NCI-H748 treated with DMSO at 0.1 percent for 48 hours (cell line): ENCODE data around the gene ZNF211.

Source experiments
- DNase-seq: peaks from one replicate; lab custom pipeline; 2025; lab: John Stamatoyannopoulos, UW

ZNF211 gene

GRCh38 chr19:57632987-57633831 is at the start of gene ZNF211:
TSS of gene ZNF211 (plus strand) at chr19:57633168. CDS start at chr19:57633347, 179 bp downstream.
- DNase-seq = peak; percentile 96

DNA sequence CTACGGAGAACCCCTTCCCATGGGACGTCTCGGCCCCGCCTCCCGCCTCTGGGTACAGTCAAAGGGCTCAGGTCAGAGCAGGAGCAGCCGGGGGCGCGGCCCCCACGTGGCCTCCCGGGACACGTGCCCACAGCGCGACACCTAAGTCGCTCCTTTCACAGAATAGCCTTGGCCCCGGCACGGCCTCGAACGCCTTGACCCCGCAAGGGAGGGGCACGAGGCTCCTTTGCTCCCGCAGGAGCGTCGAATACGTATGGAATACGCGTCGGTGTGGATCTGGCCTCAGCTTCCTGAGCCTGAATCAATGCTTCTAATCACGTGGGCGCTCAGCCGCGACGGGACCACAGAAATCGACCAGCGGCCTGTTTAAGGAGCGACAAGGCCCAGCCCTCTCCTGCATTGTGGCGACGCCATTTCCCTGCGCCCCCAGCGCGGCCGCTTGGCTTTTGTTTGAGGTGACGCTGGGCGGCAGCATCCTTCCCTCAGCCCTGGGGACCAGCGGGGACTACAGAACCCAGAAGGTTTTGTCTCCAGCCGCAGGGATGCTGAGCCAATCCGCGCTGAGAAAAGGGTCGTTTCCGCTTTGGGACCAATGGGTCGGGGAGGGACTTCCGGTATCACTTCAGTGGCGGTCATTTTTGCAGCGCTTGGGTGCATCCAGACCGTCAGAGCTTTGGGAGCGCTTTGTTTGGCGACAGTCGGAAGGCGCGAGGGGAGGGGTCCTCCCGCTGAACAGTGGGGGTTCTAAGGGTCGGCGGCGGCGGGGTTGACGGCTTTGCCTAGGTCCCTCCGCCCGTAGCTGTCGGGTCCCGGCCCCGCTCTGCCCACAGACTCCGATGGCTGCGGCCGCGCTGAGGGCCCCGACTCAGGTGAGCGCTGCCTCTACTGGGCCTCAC is 49.2 kb upstream of the ZNF211 start, which contains the start of gene ZIK1:
TSS of gene ZIK1 (plus strand) at position 625 of the 896 bp plus-strand sequence. CDS start at position 837, 212 bp downstream.
- peak; percentile 95 for DNase-seq

DNA sequence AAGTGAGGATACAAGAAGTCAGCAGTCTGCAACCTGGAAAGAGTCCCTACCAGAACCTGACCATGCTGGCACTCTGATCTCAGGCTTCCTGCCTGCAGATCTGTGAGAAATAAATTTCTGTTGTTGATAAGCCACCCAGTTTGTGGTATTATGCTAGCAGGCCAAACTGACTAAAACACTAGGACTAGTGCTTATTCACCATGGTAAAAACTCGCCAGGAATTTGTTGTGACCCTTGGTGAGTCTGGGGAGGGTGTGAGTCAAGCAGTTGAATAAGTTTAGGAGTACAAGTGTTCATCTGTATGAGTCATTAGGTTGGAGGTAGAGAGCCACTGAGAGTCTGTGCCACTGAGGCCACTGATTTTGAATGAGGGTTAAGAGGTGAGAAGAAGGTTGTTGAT is 45.4 kb upstream of the ZNF211 start:
- no peak for DNase-seq

GRCh38 chr19:57599377-57599760 is 33.6 kb upstream of the ZNF211 start:
- DNase-seq = no peak

GRCh38 chr19:57599761-57600383 is 33.1 kb upstream of the ZNF211 start, which contains the start of gene ZNF530:
TSS of gene ZNF530 (plus strand) at chr19:57599885. CDS start at chr19:57604346, 4,461 bp downstream.
- DNase-seq = peak; percentile 81

DNA sequence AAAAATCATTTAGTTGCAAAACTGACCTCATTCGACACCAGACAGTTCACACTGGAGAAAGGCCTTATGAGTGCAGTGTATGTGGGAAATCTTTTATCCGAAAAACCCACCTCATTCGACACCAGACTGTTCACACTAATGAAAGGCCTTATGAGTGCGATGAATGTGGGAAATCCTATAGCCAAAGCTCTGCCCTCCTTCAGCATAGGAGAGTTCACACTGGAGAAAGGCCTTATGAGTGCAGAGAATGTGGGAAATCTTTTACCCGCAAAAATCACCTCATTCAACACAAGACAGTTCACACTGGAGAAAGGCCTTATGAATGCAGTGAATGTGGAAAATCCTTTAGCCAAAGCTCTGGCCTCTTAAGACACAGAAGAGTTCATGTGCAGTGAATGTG is 26.0 kb upstream of the ZNF211 start:
- DNase-seq = no peak

DNA sequence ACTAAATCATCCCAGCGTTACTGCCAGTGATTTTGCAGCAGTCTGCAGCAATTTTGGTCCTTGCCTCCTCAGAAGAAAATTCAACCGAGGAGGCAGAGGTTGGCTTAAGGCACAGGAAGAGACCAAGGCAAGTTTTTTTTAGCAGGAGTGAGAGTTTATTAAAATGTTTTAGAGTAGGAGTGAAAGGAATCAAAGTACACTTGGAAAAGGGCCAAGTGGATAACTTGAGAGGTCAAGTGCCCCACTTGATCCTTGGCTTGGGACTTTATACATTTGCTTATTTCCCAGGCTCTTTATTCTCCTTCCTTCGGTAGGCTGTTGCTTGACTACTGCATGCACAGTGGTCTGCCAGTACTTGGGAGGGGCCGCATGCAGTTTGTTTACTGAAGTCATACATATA is 21.9 kb upstream of the ZNF211 start:
- DNase-seq = no peak

DNA sequence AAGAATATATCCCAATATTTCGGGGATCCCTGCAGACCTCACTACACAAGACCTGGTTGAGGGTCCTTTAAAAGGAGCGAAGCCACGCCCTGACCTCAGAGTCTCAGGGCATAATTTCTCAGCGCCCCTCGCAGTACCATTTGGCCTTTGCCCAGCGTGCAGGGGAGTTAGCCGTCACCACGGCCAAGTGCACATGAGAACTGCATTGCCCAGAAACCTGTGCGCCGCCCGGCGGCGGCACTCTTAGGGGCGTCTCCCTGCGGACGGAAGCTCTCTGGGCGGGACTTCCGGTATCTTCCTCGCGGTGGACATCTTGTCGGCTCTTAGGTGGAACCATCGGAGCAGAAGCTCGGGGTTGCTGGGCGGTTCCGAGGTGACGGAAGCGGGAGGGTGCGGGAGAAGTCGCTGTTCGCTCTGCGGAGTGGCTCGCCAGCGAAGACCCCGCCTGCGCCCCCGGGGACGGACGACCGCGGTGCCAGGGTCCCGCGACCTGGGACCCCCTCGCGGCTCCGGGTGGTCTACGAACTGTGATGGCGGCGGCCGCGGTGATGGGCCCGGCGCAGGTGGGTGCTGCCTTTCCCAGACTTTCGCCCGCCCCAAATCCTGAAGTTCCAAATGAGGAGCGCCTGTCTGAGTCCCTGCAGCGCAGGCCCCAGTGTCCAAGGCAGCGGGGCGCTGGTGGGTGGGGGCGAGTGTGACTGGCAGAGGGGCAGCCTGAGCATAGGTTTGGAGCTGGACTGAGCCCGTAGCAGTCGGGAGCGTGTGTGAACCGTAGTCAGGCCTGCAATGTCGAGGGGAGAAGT is 18.8 kb upstream of the ZNF211 start, which contains the start of gene ZNF134:
TSS of gene ZNF134 (plus strand) at position 302 of the 803 bp plus-strand sequence. CDS start 5,227 bp downstream, outside the sequence.
- DNase-seq = peak; percentile 78

DNA sequence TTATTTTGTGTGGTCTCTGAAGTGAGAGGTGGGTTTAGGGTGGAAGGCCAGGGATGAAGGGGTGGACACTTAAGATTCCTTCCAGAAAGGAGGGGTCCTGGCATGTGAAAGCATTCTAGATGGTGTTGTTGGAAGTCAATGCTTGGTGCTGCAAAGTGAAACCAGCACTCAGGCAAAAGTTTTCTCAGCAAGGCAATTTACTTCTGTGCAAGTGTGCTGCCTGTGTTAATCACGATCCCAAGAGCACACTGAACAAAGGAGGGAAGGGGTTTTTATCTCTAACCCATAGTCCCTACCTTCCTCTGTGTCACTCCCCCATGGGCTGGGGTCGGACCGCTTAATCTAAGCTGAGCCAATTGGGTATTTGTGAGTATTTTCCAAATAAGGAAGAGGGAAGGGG is 17.6 kb upstream of the ZNF211 start:
- DNase-seq = no peak

DNA sequence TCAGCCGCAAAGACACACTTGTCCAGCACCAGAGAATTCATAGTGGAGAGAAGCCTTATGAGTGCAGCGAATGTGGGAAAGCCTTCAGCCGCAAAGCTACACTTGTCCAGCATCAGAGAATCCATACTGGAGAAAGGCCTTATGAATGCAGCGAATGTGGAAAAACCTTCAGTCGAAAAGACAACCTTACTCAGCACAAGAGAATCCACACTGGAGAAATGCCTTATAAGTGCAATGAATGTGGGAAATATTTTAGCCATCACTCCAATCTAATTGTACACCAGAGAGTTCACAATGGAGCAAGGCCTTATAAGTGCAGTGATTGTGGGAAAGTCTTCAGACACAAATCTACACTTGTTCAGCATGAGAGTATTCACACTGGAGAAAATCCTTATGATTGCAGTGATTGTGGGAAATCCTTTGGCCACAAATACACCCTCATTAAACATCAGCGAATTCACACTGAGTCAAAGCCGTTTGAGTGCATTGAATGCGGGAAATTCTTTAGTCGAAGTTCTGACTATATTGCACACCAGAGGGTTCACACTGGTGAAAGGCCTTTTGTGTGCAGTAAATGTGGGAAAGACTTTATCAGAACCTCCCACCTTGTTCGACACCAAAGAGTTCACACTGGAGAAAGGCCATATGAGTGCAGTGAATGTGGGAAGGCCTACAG is 12.2 kb upstream of the ZNF211 start:
- DNase-seq = no peak

- DNase-seq = no peak
These were observed 9.9 kb upstream of the ZNF211 start for GRCh38 chr19:57623091-57623490.

GRCh38 chr19:57633832-57634131 is 814 bp downstream of the ZNF211 start:
- no peak for DNase-seq

DNA sequence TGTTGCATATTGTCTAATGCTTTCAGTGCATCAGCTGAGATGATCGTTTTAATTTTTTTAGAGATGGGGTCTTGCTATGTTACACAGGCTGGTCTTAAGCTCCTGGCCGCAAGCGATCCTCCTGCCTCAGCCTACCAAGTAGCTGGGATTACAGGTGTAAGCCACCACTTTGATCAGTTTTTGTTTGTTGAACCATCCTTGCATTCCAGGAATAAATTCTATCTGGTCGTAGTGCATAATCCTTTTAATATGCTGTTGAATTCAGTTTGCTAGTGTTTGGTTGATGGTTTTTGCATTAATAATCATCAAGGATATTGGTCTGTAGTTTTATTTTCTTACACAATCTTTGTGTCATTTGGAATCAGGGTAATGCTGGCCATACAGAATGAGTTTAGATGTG is 4.4 kb downstream of the ZNF211 start:
- DNase-seq = no peak

DNA sequence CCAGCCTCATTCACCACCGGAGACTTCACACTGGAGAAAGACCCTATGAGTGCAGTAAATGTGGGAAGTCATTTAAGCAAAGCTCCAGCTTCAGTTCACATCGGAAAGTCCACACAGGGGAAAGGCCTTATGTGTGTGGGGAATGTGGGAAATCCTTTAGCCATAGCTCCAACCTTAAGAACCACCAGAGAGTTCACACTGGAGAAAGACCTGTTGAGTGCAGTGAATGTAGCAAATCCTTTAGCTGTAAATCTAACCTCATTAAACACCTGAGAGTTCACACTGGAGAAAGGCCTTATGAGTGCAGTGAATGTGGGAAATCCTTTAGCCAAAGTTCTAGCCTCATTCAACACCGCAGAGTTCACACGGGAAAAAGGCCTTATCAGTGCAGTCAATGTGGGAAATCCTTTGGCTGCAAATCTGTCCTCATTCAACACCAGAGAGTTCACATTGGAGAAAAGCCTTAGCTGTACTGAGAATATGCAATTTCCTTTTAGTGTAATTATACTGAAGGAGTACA is 8.8 kb downstream of the ZNF211 start:
- DNase-seq = no peak

DNA sequence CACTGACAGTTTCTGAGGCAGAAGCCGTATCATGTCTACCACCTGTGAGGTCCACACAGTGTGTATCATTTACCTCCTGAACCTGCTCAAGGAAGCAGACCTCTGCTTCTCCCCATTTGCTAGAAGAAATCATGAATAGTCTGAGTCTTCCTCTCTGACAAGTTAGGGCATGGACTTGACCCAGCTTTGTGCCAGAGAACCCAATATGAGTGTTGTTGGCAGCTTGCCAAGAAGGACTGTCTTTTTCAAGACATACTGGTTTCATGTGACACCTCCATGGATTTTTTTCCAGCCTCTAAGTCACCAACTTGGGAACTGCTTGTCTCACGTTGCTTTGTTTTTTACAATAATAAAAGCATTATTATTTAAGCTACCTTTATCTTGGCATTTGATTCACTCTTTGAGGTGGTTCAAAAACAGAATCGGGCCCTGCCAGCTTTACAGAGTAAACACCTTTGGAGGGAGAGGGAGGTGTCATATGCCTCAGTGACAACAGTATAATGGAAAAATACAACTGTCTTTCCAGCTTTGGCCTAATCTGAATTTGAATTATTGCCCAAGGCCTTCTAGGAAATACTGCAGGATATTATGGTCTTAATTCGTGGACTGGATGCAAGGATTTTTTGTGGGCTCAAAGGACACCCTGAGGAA is 9.6 kb downstream of the ZNF211 start:
- no peak for DNase-seq

DNA sequence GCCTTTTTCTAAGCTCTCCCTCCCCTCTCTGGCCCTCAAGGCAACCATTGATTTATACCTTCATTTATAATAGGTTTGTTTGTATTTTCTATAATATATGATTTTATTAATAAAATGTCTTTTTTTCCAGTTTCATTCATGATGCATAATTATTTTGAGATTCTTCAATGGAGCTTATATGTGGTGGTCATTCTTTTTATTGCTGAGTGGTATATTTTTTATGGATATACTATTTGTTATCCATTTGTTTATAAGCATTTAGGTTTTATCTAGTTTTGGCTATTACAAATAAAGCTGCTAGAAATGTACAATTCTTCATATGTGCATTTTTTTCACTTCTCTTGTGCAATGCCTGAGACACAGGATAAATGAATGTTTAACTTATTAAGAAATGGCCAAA is 10.8 kb downstream of the ZNF211 start:
- DNase-seq = no peak

- peak; percentile 19 for DNase-seq
These were observed 15.5 kb downstream of the ZNF211 start for GRCh38 chr19:57648331-57649003.

- DNase-seq = no peak
These were observed 18.7 kb downstream of the ZNF211 start for GRCh38 chr19:57651654-57651996.

DNA sequence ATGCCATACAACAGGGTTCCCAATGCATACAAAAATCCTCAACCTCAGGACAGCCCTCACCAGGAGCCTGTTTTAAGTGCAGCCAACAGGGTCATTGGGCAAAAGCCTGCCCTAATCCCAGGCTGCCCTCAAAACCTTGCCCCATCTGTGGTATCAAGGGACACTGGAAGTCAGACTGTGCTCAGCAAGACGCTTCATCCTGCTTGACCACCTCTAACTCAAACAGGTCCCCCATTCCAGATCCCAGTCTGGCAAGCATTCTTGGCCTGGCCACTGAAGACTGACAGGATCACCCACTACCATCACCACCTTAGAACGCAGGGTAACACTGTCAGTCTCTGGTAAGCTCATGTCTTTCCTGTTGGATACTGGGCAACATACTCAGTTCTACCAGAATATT is 20.7 kb downstream of the ZNF211 start:
- no peak for DNase-seq

DNA sequence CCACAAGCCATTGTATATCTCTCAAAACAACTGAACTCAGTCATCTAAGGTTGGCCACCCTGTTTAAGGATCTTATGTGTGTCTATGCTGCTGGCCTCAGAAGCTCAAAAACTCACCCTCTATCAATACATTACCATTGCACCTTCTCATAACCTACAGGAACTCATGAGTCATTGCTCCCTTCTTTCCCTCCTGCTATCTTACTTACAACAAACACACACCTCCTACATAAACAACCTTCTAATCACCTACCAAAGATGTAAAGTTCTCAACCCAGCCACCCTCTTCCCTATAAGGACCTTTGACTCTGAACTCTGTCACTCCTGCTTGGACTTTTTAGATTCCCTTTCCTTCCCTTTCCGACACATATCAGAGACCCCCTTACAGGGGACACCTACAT is 22.5 kb downstream of the ZNF211 start:
- DNase-seq = no peak
